Measurements from ENCODE around the gene RNMT. TPM values are rescaled to one million over a fixed set of nuclear protein-coding genes. Genes with fewer than 3 reads are reported as not detected.

Gene RNMT
- total and polyA plus RNA-seq, 2 experiments from 2014 or later: 40.7 to 188 TPM

- Histone ChIP-seq H3K27me3 (ENCODE audit: insufficient read depth) (no peaks in the 10 kb centered on the region), H3F3A (replicated peaks; ENCODE audit: low read depth) (no peaks in the 10 kb centered on the region), H4K20me1 (replicated peaks; ENCODE audit: insufficient read depth) (peaks cover 3% of the 10 kb centered on the region; the same call in 1 of the 2 replicates), H3K79me2 (replicated peaks; ENCODE audit: insufficient read depth) (peaks cover 26% of the 10 kb centered on the region), H2AFZ (no peak overlapping the region), H3K36me3 (ENCODE audit: insufficient read depth) (peaks cover 54% of the 10 kb centered on the region), H3K4me3 (no peak overlapping the region), H3K4me1 (ENCODE audit: insufficient read depth) (no peaks in the 10 kb centered on the region), H3K4me2 (no peak overlapping the region), H3K27ac (ENCODE audit: low read depth) (no peak overlapping the region), H3K9me2 (ENCODE audit: insufficient read depth) (no peaks in the 10 kb centered on the region)
- no peaks in the 10 kb centered on the region for H3K4me1 Mint-ChIP-seq
- peaks cover 1% of the 10 kb centered on the region for H3K27me3 Mint-ChIP-seq (ENCODE audit: insufficient read depth, low read depth, poor library complexity)
- peaks cover 64% of the 10 kb centered on the region for H3K36me3 Mint-ChIP-seq (ENCODE audit: low read depth)
- no peak overlapping the region for H3K4me3 Mint-ChIP-seq
- DNase-seq (ENCODE audit: low spot score) (no peak), ATAC-seq (no peak)
- no peak overlapping the region for H3K27ac Mint-ChIP-seq
- TF ChIP-seq CTCF (conservative IDR thresholded peaks at IDR 0.05; ENCODE audit: low read depth in 2 of 2): no peak
- H3K9me3 Mint-ChIP-seq: no peaks in the 10 kb centered on the region
These were observed 9.2 kb downstream of the RNMT start for GRCh38 chr18:13735681-13736080.

- Mint-ChIP-seq H3K4me3 (no peak overlapping the region), H3K4me1 (no peaks in the 10 kb centered on the region), H3K36me3 (ENCODE audit: low read depth) (peaks cover 73% of the 10 kb centered on the region), H3K9me3 (no peaks in the 10 kb centered on the region), H3K27me3 (ENCODE audit: insufficient read depth, low read depth, poor library complexity) (no peaks in the 10 kb centered on the region), H3K27ac (no peak overlapping the region)
- TF ChIP-seq JUNB (IDR thresholded peaks at IDR 0.05; ENCODE audit: unreplicated experiment): no peak
- TF ChIP-seq POLR2AphosphoS5 (IDR thresholded peaks at IDR 0.05; ENCODE audit: low read depth): no peak
- no peak for TF ChIP-seq EZH2phosphoT487 (IDR thresholded peaks at IDR 0.05; ENCODE audit: unreplicated experiment)
- no peak for TF ChIP-seq ZNF462 (CRISPR knock-in tag; IDR thresholded peaks at IDR 0.05)
- TF ChIP-seq EZH2 (IDR thresholded peaks at IDR 0.05; ENCODE audit: low read depth, unreplicated experiment): no peak
- no peak for TF ChIP-seq ZNF114 (CRISPR knock-in tag; IDR thresholded peaks at IDR 0.05)
- TF ChIP-seq NANOG (IDR thresholded peaks at IDR 0.05; ENCODE audit: borderline replicate concordance): no peak
- no peak for TF ChIP-seq ETS1 (IDR thresholded peaks at IDR 0.05)
- no peak for TF ChIP-seq STAT1 (IDR thresholded peaks at IDR 0.05; ENCODE audit: unreplicated experiment)
- TF ChIP-seq CREB1 (CRISPR knock-in tag; IDR thresholded peaks at IDR 0.05; ENCODE audit: low read depth): no peak
- ATAC-seq (no peak), DNase-seq (ENCODE audit: low spot score) (no peak)
- no peaks in the 10 kb centered on the region for H3F3A ChIP-seq (replicated peaks; ENCODE audit: low read depth)
- H2AFZ ChIP-seq: no peak overlapping the region
- no peaks in the 10 kb centered on the region for H3K4me1 ChIP-seq (ENCODE audit: insufficient read depth)
- H3K36me3 ChIP-seq (ENCODE audit: insufficient read depth): peaks cover 37% of the 10 kb centered on the region
- H3K27me3 ChIP-seq (ENCODE audit: insufficient read depth): no peaks in the 10 kb centered on the region
- H3K79me2 ChIP-seq (replicated peaks; ENCODE audit: insufficient read depth): no peaks in the 10 kb centered on the region
- no peak overlapping the region for H3K4me2 ChIP-seq
- H3K9me2 ChIP-seq (ENCODE audit: insufficient read depth): no peaks in the 10 kb centered on the region
- H4K20me1 ChIP-seq (replicated peaks; ENCODE audit: insufficient read depth): no peaks in the 10 kb centered on the region; the same call in 1 of the 2 replicates
- H3K4me3 ChIP-seq: no peak overlapping the region
- no peak overlapping the region for H3K27ac ChIP-seq (ENCODE audit: low read depth)
These were observed 19.2 kb downstream of the RNMT start for GRCh38 chr18:13745696-13746095.
